ENCODE measurements around the gene CHAT. TPM values are rescaled to one million over a fixed set of nuclear protein-coding genes. Genes with fewer than 3 reads are reported as not detected.
A peak's percentile ranks its signal among the peaks of the same experiment; 100 is the strongest.

The CHAT gene
- total RNA-seq, 2 donors from 2014 or later, result not detected

DNA sequence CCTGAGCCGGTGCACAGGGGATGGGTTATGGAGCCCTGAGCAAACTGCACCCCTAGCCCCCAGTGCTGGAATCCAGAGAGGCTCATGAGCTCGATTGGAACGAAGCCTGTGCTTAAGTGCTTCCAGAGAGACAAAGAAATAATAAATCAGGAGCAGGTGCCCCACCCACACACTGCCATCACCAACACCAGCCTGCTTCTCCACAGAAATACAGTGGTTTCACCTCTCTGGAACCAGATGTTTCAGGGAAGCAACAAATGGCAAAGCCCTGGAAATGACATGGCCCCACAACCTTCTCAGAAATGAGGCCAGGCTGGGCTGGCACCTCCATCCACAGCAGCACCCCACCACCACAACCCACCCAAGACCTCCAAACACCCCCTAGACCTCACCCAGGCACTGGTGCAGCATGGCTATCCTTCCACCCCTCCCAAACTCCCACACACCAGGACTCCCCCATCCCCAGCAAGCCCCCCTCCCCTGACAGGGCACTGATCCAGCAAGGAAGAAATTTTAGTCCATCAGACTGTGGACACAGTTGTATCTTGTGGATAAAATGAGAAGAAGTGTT lies 7.8 kb upstream of the CHAT start:
- peaks cover 5% of the 10 kb centered on the region for H3K27me3 ChIP-seq (replicated peaks; ENCODE audit: insufficient read depth)
- DNase-seq (ENCODE audit: low spot score) (no peak), ATAC-seq (ENCODE audit: insufficient number of reproducible peaks, low FRiP score, low read depth) (no peak)
- no peaks in the 10 kb centered on the region for H3K36me3 ChIP-seq
- H3K4me1 ChIP-seq (ENCODE audit: control insufficient read depth in 1 of 2, low read depth in 2 of 2), result peaks cover 7 to 18% of the 10 kb centered on the region in 2 donors
- H3K9me3 ChIP-seq, result no peaks in the 10 kb centered on the region
- TF ChIP-seq, protein P1, sequence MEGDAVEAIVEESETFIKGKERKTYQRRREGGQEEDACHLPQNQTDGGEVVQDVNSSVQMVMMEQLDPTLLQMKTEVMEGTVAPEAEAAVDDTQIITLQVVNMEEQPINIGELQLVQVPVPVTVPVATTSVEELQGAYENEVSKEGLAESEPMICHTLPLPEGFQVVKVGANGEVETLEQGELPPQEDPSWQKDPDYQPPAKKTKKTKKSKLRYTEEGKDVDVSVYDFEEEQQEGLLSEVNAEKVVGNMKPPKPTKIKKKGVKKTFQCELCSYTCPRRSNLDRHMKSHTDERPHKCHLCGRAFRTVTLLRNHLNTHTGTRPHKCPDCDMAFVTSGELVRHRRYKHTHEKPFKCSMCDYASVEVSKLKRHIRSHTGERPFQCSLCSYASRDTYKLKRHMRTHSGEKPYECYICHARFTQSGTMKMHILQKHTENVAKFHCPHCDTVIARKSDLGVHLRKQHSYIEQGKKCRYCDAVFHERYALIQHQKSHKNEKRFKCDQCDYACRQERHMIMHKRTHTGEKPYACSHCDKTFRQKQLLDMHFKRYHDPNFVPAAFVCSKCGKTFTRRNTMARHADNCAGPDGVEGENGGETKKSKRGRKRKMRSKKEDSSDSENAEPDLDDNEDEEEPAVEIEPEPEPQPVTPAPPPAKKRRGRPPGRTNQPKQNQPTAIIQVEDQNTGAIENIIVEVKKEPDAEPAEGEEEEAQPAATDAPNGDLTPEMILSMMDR (IDR thresholded peaks at IDR 0.05), result no peak
- H3K27ac ChIP-seq, result no peak overlapping the region
- no peak overlapping the region for H3K4me3 ChIP-seq

DNA sequence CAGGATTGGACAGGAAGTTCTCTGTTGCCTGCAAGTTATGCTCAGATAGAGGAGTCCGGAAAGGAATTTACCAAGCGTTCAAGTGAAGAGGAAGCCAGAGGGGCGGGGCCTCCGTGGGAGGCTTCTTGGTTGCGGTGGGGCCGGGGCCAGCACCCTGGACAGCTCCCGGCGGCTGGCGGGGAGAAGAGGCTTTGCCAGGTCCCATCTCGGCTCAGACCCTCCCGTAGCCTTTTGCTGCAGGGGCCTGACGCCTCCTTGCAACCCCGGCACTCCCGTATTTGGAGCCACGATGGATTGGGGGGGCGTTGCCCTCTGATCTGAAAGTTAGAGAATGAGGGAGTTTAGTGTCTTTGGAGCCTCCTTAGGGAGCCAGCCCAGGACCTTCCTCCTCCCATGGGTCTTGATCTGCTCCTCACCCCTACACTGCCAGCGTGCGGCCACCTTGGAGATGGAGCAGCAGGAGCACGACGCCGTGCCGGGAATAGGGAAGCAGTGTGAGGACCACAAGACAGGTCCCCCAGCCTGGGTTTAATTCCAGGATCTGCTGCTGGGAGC lies 6.8 kb upstream of the CHAT start:
- Histone ChIP-seq H3K4me1 (ENCODE audit: control insufficient read depth in 1 of 2, low read depth in 2 of 2) (peaks cover 9 to 29% of the 10 kb centered on the region in 2 donors), H3K4me3 (no peak overlapping the region), H3K9me3 (no peaks in the 10 kb centered on the region), H3K27me3 (replicated peaks; ENCODE audit: insufficient read depth) (peaks cover 7% of the 10 kb centered on the region), H3K27ac (no peak overlapping the region), H3K36me3 (no peaks in the 10 kb centered on the region)
- ATAC-seq (ENCODE audit: insufficient number of reproducible peaks, low FRiP score, low read depth), result no peak
- TF ChIP-seq, protein P1 (IDR thresholded peaks at IDR 0.05), result no peak
- no peak for DNase-seq (ENCODE audit: low spot score)

DNA sequence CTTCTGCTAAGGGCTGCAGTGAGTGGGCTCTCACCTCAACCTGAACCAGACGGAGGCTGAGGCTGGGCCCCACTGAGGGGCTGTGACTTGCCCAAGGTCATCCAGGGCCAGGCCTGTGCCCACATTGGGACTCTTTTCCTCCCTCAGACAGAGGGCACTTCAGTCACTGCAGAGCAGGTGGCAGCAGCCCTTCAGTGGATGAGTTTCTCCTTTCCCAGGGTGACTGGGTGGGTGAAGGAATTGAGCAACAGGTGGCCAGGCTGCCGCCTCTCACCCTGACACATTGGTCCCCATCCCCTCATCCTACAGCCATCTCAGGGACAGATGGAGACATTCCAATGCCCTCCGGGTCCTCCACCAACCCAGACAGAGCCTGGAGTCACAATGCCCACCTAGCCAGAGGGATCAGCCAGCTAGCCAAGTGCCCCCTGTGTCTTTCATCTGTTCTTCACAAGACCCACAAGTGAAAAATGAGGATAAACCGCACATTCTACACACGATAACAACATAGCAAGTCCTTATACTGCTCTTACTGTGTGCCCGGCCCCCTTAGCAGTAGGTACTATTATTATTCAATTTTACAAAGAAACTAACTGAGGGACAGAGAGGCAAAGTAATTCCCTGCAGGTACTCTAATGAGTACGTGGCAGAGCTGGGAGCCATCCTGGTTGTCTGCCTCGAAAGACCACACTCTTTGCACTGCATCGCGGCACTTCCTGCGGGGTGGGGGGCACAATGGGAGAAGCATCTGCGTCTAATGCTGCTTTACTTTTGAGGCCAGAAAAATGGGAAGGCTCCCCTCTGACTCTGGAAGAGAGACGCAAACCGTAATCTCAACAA lies 5.5 kb upstream of the CHAT start:
- H3K4me1 ChIP-seq (ENCODE audit: control insufficient read depth in 1 of 2, low read depth in 2 of 2), result peaks cover 9 to 32% of the 10 kb centered on the region in 2 donors
- no peak overlapping the region for H3K4me3 ChIP-seq
- H3K27ac ChIP-seq, result no peak overlapping the region
- DNase-seq (ENCODE audit: low spot score), result no peak
- peaks cover 9% of the 10 kb centered on the region for H3K27me3 ChIP-seq (replicated peaks; ENCODE audit: insufficient read depth)
- no peaks in the 10 kb centered on the region for H3K36me3 ChIP-seq
- TF ChIP-seq, protein P1 (IDR thresholded peaks at IDR 0.05), result no peak
- ATAC-seq (ENCODE audit: insufficient number of reproducible peaks, low FRiP score, low read depth), result no peak
- H3K9me3 ChIP-seq, result no peaks in the 10 kb centered on the region

DNA sequence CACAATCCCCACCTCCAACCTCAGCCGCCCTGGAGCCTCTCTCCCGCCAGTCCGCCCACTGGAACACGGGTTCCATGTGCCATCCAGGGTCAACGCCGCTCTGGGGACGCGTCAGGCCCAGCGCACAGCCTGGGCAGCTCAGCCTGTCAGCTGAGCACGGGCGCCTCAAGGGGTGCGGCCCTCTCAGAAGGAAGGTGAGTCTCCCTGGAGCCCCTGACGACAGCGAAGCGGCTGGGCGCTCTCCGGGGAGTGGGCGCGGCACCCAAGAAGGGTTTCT lies 4.9 kb upstream of the CHAT start:
- no peak for DNase-seq (ENCODE audit: low spot score)
- Histone ChIP-seq H3K9me3 (no peaks in the 10 kb centered on the region), H3K4me3 (no peak overlapping the region), H3K27me3 (replicated peaks; ENCODE audit: insufficient read depth) (peaks cover 14% of the 10 kb centered on the region), H3K27ac (no peak overlapping the region), H3K36me3 (no peaks in the 10 kb centered on the region), H3K4me1 (ENCODE audit: control insufficient read depth in 1 of 2, low read depth in 2 of 2) (peaks cover 9 to 32% of the 10 kb centered on the region in 2 donors)
- no peak for ATAC-seq (ENCODE audit: insufficient number of reproducible peaks, low FRiP score, low read depth)
- TF ChIP-seq, protein P1 (IDR thresholded peaks at IDR 0.05), result no peak

DNA sequence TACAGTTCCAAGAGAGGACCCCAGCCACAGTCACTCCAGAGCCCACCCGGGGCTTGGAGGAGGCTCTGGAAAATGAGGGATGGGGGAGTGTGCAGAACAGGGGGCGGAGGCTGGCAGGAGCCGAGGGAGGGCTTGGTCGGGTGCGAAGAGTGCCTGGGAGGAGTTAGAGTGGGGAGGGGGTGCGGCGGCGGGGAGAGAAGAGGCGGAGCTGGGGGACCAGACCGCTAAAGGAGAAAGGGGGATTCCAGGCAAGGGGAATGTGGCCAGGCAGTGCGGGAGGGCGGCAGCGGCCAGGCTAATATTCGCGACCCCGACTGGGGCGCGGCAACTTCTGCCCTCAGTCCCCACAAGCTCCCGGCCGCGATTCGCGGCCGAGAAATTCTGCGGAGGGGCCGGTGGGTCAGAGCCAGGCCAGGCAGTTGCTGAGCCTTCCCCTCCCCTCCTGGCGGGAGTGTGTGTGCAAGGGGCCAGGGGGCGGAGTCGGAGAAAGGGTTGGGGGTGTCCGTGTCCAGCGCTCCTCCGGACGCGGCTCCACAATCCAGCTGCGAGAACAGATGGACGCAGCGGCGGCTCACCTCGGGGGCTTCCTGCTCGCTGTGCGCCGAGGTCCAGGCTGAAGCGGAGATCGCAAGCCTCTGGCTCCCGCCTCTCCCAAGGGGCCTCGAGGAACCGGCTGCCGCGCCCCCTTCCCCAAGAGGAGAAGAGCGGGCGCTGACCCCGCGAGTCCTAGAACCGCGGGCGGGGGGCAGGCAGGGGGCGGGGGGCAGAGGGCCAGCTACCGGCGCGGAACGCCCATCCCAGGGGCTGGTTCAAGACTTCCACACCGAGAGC lies 4.3 kb upstream of the CHAT start:
- Histone ChIP-seq H3K4me3 (peak overlapping the region; percentile 43), H3K4me1 (ENCODE audit: control insufficient read depth in 1 of 2, low read depth in 2 of 2) (peaks cover 9 to 32% of the 10 kb centered on the region in 2 donors), H3K36me3 (no peaks in the 10 kb centered on the region), H3K9me3 (no peaks in the 10 kb centered on the region), H3K27ac (no peak overlapping the region), H3K27me3 (replicated peaks; ENCODE audit: insufficient read depth) (peaks cover 14% of the 10 kb centered on the region)
- DNase-seq (ENCODE audit: low spot score), result no peak
- TF ChIP-seq, protein P1 (IDR thresholded peaks at IDR 0.05), result no peak
- no peak for ATAC-seq (ENCODE audit: insufficient number of reproducible peaks, low FRiP score, low read depth)

Measured in thoracic aorta (tissue), 2 donors.